K562 (cell line): ENCODE data around the gene HES4. TPM values are rescaled to one million over a fixed set of nuclear protein-coding genes. Genes with fewer than 3 reads are reported as not detected.

Experiments used
- DPF2 ChIP-seq: fragments of 450-650 bp; IDR thresholded peaks from 2 replicates; pipeline ENCODE4 v1.6.1; 2016
- NBN ChIP-seq: fragments of 450-650 bp; IDR thresholded peaks from 2 replicates; pipeline ENCODE4 v1.6.1; 2016; ENCODE audit warnings: low read depth, mild to moderate bottlenecking
- POLR2B ChIP-seq: fragments of 450-650 bp; IDR thresholded peaks from 2 replicates; pipeline ENCODE4 v1.6.1; 2018; ENCODE audit warnings: low read depth; ENCODE audit not compliant: partially characterized antibody
- SNIP1 ChIP-seq: fragments of 450-650 bp; IDR thresholded peaks from 2 replicates; pipeline ENCODE4 v1.7.1; 2017; ENCODE audit warnings: low read depth, mild to moderate bottlenecking
- ZNF165 ChIP-seq: fragments of 250-450 bp; sonication (Bioruptor Pico); IDR thresholded peaks from 2 replicates; pipeline ENCODE4 v1.4.0; 2020; ENCODE audit warnings: borderline replicate concordance
- polyA plus RNA-seq, 8 experiments: library from polyadenylated mRNA; depleted of rRNA in 4 of 8; stranded (reverse) in 5 of 8; unstranded in 3 of 8; fragments of >200 nt; fragmentation: Nextera tagmentation in 2 of 8; fragmentation: Illumina TruSeq in 1 of 8; extraction: Ambion mirVana in 2 of 8; extraction: Trizol in 1 of 8; gene quantifications; 2 replicates each; pipeline versions ENCODE4 v1.2.1 to v1.2.3, GENCODE V29; 2011 to 2014; ENCODE audit warnings: inconsistent platforms in 1 of 8, missing spikeins in 1 of 8
- total RNA-seq, 7 experiments: library from RNA; depleted of rRNA in 6 of 7; stranded (reverse); fragments of >200 nt in 6 of 7; fragmentation: Illumina TruSeq in 2 of 7; extraction: Trizol in 2 of 7; gene quantifications; 2 replicates each; pipeline versions ENCODE4 v1.2.1 to v1.2.3, GENCODE V29; 2011 to 2021; ENCODE audit warnings: low replicate concordance in 1 of 7
- TF ChIP-seq, protein P1 (sequence below), 2 experiments: fragments of 450-650 bp in 1 of 2; sonication (generic) in 1 of 2; formaldehyde crosslinking in 1 of 2; IDR thresholded peaks; 2 replicates each; pipeline versions ENCODE4 v1.7.1 to v1.9.0; 2016 to 2022; ENCODE audit warnings: inconsistent platforms in 1 of 2, mild to moderate bottlenecking in 1 of 2, missing genetic modification reagents in 1 of 2
- TF ChIP-seq, protein P2 (sequence below): fragments of 450-650 bp; IDR thresholded peaks from 2 replicates; pipeline ENCODE4 v1.6.1; 2014; ENCODE audit warnings: low read depth, mild to moderate bottlenecking, moderate library complexity, borderline replicate concordance
- TF ChIP-seq, protein P3 (sequence below), 2 experiments: fragments of 450-650 bp; IDR thresholded peaks; 2 replicates each; pipeline ENCODE4 v1.6.1; 2016

Gene HES4
- total and polyA plus RNA-seq, 9 of the 15 experiments (the other 6 are each of a cell fraction or from before 2014, with no cell fraction given): 0.21 to 43.7 (median 5.3) TPM; not detected in 2

DNA sequence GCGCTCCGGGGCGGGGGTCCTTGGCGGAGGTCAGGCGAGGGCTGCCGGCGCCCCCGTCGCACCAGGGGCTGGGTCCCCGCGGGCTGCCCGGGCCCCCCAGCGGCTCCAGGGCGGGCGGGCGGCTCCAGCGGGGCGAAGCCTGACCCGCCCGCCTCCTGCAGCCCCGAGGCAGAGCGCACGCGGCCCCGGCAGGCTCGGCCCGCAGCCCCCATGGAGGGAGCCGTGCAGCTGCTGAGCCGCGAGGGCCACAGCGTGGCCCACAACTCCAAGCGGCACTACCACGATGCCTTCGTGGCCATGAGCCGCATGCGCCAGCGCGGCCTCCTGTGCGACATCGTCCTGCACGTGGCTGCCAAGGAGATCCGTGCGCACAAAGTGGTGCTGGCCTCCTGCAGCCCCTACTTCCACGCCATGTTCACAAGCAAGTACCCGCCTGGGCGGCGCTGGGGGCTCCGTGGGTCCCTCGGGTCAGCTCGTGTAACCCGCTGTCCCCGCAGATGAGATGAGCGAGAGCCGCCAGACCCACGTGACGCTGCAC, 38.7 kb downstream of the HES4 start (continued):
- TF ChIP-seq, protein P1, sequence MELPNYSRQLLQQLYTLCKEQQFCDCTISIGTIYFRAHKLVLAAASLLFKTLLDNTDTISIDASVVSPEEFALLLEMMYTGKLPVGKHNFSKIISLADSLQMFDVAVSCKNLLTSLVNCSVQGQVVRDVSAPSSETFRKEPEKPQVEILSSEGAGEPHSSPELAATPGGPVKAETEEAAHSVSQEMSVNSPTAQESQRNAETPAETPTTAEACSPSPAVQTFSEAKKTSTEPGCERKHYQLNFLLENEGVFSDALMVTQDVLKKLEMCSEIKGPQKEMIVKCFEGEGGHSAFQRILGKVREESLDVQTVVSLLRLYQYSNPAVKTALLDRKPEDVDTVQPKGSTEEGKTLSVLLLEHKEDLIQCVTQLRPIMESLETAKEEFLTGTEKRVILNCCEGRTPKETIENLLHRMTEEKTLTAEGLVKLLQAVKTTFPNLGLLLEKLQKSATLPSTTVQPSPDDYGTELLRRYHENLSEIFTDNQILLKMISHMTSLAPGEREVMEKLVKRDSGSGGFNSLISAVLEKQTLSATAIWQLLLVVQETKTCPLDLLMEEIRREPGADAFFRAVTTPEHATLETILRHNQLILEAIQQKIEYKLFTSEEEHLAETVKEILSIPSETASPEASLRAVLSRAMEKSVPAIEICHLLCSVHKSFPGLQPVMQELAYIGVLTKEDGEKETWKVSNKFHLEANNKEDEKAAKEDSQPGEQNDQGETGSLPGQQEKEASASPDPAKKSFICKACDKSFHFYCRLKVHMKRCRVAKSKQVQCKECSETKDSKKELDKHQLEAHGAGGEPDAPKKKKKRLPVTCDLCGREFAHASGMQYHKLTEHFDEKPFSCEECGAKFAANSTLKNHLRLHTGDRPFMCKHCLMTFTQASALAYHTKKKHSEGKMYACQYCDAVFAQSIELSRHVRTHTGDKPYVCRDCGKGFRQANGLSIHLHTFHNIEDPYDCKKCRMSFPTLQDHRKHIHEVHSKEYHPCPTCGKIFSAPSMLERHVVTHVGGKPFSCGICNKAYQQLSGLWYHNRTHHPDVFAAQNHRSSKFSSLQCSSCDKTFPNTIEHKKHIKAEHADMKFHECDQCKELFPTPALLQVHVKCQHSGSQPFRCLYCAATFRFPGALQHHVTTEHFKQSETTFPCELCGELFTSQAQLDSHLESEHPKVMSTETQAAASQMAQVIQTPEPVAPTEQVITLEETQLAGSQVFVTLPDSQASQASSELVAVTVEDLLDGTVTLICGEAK (IDR thresholded peaks at IDR 0.05): no peak
- TF ChIP-seq, protein P1 (CRISPR knock-in tag; IDR thresholded peaks at IDR 0.05): no peak; the same call in 1 of the 2 replicates
- TF ChIP-seq NBN: no peak
- TF ChIP-seq SNIP1: no peak
- no peak for TF ChIP-seq DPF2
- TF ChIP-seq, protein P2, sequence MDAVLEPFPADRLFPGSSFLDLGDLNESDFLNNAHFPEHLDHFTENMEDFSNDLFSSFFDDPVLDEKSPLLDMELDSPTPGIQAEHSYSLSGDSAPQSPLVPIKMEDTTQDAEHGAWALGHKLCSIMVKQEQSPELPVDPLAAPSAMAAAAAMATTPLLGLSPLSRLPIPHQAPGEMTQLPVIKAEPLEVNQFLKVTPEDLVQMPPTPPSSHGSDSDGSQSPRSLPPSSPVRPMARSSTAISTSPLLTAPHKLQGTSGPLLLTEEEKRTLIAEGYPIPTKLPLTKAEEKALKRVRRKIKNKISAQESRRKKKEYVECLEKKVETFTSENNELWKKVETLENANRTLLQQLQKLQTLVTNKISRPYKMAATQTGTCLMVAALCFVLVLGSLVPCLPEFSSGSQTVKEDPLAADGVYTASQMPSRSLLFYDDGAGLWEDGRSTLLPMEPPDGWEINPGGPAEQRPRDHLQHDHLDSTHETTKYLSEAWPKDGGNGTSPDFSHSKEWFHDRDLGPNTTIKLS: peak; percentile 65; the same call in 1 of the 2 replicates
- no peak for TF ChIP-seq ZNF165 (CRISPR knock-in tag)
- TF ChIP-seq, protein P3, sequence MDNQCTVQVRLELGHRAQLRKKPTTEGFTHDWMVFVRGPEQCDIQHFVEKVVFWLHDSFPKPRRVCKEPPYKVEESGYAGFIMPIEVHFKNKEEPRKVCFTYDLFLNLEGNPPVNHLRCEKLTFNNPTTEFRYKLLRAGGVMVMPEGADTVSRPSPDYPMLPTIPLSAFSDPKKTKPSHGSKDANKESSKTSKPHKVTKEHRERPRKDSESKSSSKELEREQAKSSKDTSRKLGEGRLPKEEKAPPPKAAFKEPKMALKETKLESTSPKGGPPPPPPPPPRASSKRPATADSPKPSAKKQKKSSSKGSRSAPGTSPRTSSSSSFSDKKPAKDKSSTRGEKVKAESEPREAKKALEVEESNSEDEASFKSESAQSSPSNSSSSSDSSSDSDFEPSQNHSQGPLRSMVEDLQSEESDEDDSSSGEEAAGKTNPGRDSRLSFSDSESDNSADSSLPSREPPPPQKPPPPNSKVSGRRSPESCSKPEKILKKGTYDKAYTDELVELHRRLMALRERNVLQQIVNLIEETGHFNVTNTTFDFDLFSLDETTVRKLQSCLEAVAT (IDR thresholded peaks at IDR 0.05): peak in 1 of 2 experiments; percentile 54; a peak in 1 of 4 replicates
- no peak for TF ChIP-seq POLR2B
